GM12878 (cell line): Measurements from ENCODE around the gene DESI1. TPM values are rescaled to one million over a fixed set of nuclear protein-coding genes. Genes with fewer than 3 reads are reported as not detected.

Source experiments
- ATAC-seq: fragments of 200-7000 bp; cut with Tn5 transposase; 3 replicates; pipeline ENCODE4 v1.9.1; 2020; ENCODE audit warnings: mild to moderate bottlenecking, moderate library complexity
- BruUV-seq: library from RNA; stranded (reverse); fragments of 400-500 nt; replicated peaks from 2 replicates; lab custom pipeline; 2021; lab: Mats Ljungman, UMichigan
- CTCF ChIA-PET: fragments of 300-600 bp; sonication (Branson Sonifier 250); formaldehyde crosslinking; extraction: SDS; loops from one replicate; lab custom pipeline; 2021; ENCODE audit warnings: inconsistent platforms; lab: Yijun Ruan, JAX
- POLR2A ChIA-PET: fragments of 350-600 bp; formaldehyde crosslinking; extraction: SDS; loops from one replicate; lab custom pipeline; 2021; ENCODE audit warnings: inconsistent platforms; lab: Charles Lee
- RAD21 ChIA-PET: fragments of 300-600 bp; sonication (Branson Sonifier 250); formaldehyde crosslinking; loops from one replicate; lab custom pipeline; 2023; ENCODE audit warnings: antibody characterized with exemption; ENCODE audit not compliant: unreplicated experiment; lab: Charles Lee
- SMC1A ChIA-PET: fragments of 300-600 bp; sonication (Branson Sonifier 250); formaldehyde crosslinking; loops from one replicate; lab custom pipeline; 2023; ENCODE audit not compliant: unreplicated experiment, uncharacterized antibody; lab: Charles Lee
- DNase-seq: peaks from one replicate; pipeline ENCODE4 v3.0.0-alpha.2; 2011; ENCODE audit warnings: low read depth, low spot score
- FAIRE-seq: peaks from 3 replicates; lab custom pipeline; 2011; peaks lifted over from hg19 to GRCh38; lab: Jason Lieb, UNC
- H2AFZ ChIP-seq: 2 replicates; pipeline ENCODE4 v1.6.0; 2011; ENCODE audit warnings: low read depth, low read length, control low read depth; ENCODE audit not compliant: control insufficient read depth
- H3K27ac ChIP-seq: 2 replicates; pipeline ENCODE4 v1.5.1; 2011; ENCODE audit warnings: control low read depth; ENCODE audit not compliant: control insufficient read depth, insufficient read depth
- H3K27me3 ChIP-seq, 2 experiments: replicated peaks in 1 of 2; 2 replicates each; pipeline versions ENCODE4 v1.6.0 to v1.6.1; 2011; ENCODE audit warnings: low read length in 1 of 2; ENCODE audit not compliant: control insufficient read depth in 2 of 2, insufficient read depth in 2 of 2
- H3K36me3 ChIP-seq, 2 experiments: 2 replicates each; pipeline ENCODE4 v1.5.1; 2011; ENCODE audit warnings: low read length in 1 of 2; ENCODE audit not compliant: control insufficient read depth in 2 of 2, insufficient read depth in 2 of 2
- H3K4me1 ChIP-seq: 2 replicates; pipeline ENCODE4 v1.6.1; 2011; ENCODE audit warnings: mild to moderate bottlenecking, low read length, moderate library complexity, mixed read lengths; ENCODE audit not compliant: control insufficient read depth, insufficient read depth
- H3K4me2 ChIP-seq: 2 replicates; pipeline ENCODE4 v1.6.0; 2011; ENCODE audit warnings: control low read depth; ENCODE audit not compliant: control insufficient read depth, insufficient read depth
- H3K4me3 ChIP-seq: fragments of 200-600 bp; sonication (generic); 2 replicates; pipeline ENCODE4 v1.5.1; 2016
- H3K79me2 ChIP-seq: 2 replicates; pipeline ENCODE4 v1.6.0; 2011; ENCODE audit warnings: low read length; ENCODE audit not compliant: control insufficient read depth, insufficient read depth
- H3K9ac ChIP-seq: 2 replicates; pipeline ENCODE4 v1.8.0; 2011; ENCODE audit warnings: low read length, control low read depth, mixed read lengths; ENCODE audit not compliant: control insufficient read depth, insufficient read depth
- H3K9me3 ChIP-seq: replicated peaks from 3 replicates; pipeline ENCODE4 v1.5.1; 2011; ENCODE audit warnings: mild to moderate bottlenecking, low read length; ENCODE audit not compliant: control insufficient read depth, insufficient read depth
- H4K20me1 ChIP-seq: 2 replicates; pipeline ENCODE4 v1.6.0; 2011; ENCODE audit not compliant: control insufficient read depth, insufficient read depth
- BCL3 ChIP-seq: IDR thresholded peaks from 2 replicates; pipeline ENCODE4 v1.6.1; 2011; ENCODE audit warnings: borderline replicate concordance, low read depth, mild to moderate bottlenecking, moderate library complexity, low read length; ENCODE audit not compliant: insufficient read depth, poor library complexity, severe bottlenecking
- CBFB ChIP-seq: IDR thresholded peaks from 2 replicates; pipeline ENCODE4 v1.6.1; 2016; ENCODE audit warnings: antibody characterized with exemption, low read depth
- CBX5 ChIP-seq: sonication (generic); IDR thresholded peaks from 2 replicates; pipeline ENCODE4 v1.6.1; 2016; ENCODE audit warnings: low read depth, moderate library complexity, mild to moderate bottlenecking, inconsistent platforms
- CHD1 ChIP-seq: IDR thresholded peaks from 2 replicates; pipeline ENCODE4 v1.6.1; 2012; ENCODE audit warnings: low read depth, low read length, improper control_type of control experiment
- CHD4 ChIP-seq: fragments of 200-600 bp; sonication (generic); IDR thresholded peaks from 2 replicates; pipeline ENCODE4 v1.6.1; 2016; ENCODE audit warnings: mild to moderate bottlenecking
- DPF2 ChIP-seq: fragments of 450-650 bp; IDR thresholded peaks from 2 replicates; pipeline ENCODE4 v1.6.1; 2017; ENCODE audit warnings: mild to moderate bottlenecking
- HCFC1 ChIP-seq: fragments of 150-350 bp; IDR thresholded peaks from 2 replicates; pipeline ENCODE4 v1.6.1; 2014; ENCODE audit warnings: low read length
- IKZF1 ChIP-seq: fragments of 450-650 bp; conservative IDR thresholded peaks from 2 replicates; pipeline ENCODE4 v1.6.1; 2017; ENCODE audit warnings: antibody characterized with exemption, mild to moderate bottlenecking
- MXI1 ChIP-seq: fragments of 150-350 bp; IDR thresholded peaks from 2 replicates; pipeline ENCODE4 v1.6.1; 2011; ENCODE audit warnings: low read depth, mild to moderate bottlenecking, inconsistent platforms, low read length, improper control_type of control experiment
- SMARCA5 ChIP-seq: fragments of 450-650 bp; IDR thresholded peaks from 2 replicates; pipeline ENCODE4 v1.6.1; 2017; ENCODE audit warnings: mild to moderate bottlenecking
- SPI1 ChIP-seq: IDR thresholded peaks from 2 replicates; pipeline ENCODE4 v1.6.1; 2011; ENCODE audit warnings: low read depth, mild to moderate bottlenecking, low read length, moderate library complexity, borderline replicate concordance; ENCODE audit not compliant: insufficient read depth
- TAF1 ChIP-seq: IDR thresholded peaks from 2 replicates; pipeline ENCODE4 v1.6.1; 2011; ENCODE audit warnings: mild to moderate bottlenecking, low read depth, low read length, borderline replicate concordance
- TARDBP ChIP-seq: IDR thresholded peaks from 2 replicates; pipeline ENCODE4 v1.6.1; 2016; ENCODE audit warnings: borderline replicate concordance
- TCF3 ChIP-seq: IDR thresholded peaks from 2 replicates; pipeline ENCODE4 v1.6.1; 2012; ENCODE audit warnings: low read depth, mild to moderate bottlenecking, low read length, borderline replicate concordance; ENCODE audit not compliant: insufficient read depth
- TCF7 ChIP-seq: IDR thresholded peaks from 2 replicates; pipeline ENCODE4 v1.6.1; 2014; ENCODE audit warnings: antibody characterized with exemption, borderline replicate concordance
- WGBS: methylation state at CpG from one replicate; pipeline ENCODE4 v1.1.6; 2016; ENCODE audit warnings: low lambda C conversion rate; ENCODE audit not compliant: insufficient replicate concordance, insufficient coverage; ENCODE audit errors: missing lambda C conversion rate; 5-methylcytosine and 5-hydroxymethylcytosine counted together
- in situ Hi-C: fragments of 300-500 bp; cut with MboI; formaldehyde crosslinking; loops from 9 replicates; pipeline ENCODE4 v1.14.3; 2018; ENCODE audit warnings: mixed read lengths
- intact Hi-C: fragments of 100-400 bp; cut with micrococcal nuclease; formaldehyde crosslinking; loops from one replicate; pipeline ENCODE4 v1.14.2; 2022; ENCODE audit not compliant: unreplicated experiment
- polyA plus RNA-seq, 11 experiments: library from polyadenylated mRNA; depleted of rRNA in 4 of 11; unstranded in 6 of 11; stranded (reverse) in 5 of 11; fragments of >200 nt; fragmentation: Nextera tagmentation in 4 of 11; fragmentation: Illumina TruSeq in 1 of 11; extraction: Ambion mirVana in 4 of 11; extraction: Trizol in 1 of 11; gene quantifications; 1 replicate in 1 of 11; 2 replicates in 10 of 11; pipeline versions ENCODE4 v1.2.1 to v1.2.3, GENCODE V29; 2011 to 2016; ENCODE audit warnings: inconsistent platforms in 2 of 11, missing spikeins in 2 of 11, low read depth in 1 of 11
- total RNA-seq, 4 experiments: library from RNA; depleted of rRNA in 3 of 4; stranded (reverse); fragments of >200 nt in 3 of 4; fragmentation: Illumina TruSeq in 1 of 4; extraction: Trizol in 1 of 4; gene quantifications; 2 replicates each; pipeline versions ENCODE4 v1.2.1 to v1.2.3, GENCODE V29; 2013 to 2021
- TF ChIP-seq, protein P1 (sequence below): fragments of 450-650 bp; IDR thresholded peaks from 2 replicates; pipeline ENCODE4 v1.6.1; 2017; ENCODE audit warnings: borderline replicate concordance
- TF ChIP-seq, protein P2 (sequence below): fragments of 450-650 bp; IDR thresholded peaks from 2 replicates; pipeline ENCODE4 v1.6.1; 2017; ENCODE audit warnings: antibody characterized with exemption, mild to moderate bottlenecking, moderate library complexity

Gene DESI1
- total and polyA plus RNA-seq, 10 of the 15 experiments (the other 5 are each of a cell fraction or from before 2014, with no cell fraction given) = 8.0 to 76.8 (median 40.6) TPM

DNA sequence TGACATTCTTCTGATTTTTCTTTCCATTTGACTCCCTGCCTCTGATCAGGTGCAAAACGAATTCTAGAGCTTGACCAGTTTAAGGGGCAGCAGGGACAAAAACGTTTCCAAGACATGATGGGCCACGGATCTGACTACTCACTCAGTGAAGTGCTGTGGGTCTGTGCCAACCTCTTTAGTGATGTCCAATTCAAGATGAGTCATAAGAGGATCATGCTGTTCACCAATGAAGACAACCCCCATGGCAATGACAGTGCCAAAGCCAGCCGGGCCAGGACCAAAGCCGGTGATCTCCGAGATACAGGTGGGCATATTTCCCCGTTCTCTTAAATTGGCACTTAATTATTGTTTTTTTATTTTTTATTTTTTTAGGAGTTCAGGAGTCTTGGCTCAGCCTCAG lies 15.6 kb upstream of the DESI1 start:
- Histone ChIP-seq H3K4me3 (no peak overlapping the region), H3K27me3 (no peaks in the 10 kb centered on the region), H4K20me1 (no peaks in the 10 kb centered on the region; the same call in 1 of the 2 replicates), H3K79me2 (no peaks in the 10 kb centered on the region), H2AFZ (no peak overlapping the region), H3K36me3 (peaks cover 18 to 29% of the 10 kb centered on the region in 2 experiments), H3K9me3 (no peaks in the 10 kb centered on the region), H3K4me1 (no peaks in the 10 kb centered on the region), H3K9ac (no peak overlapping the region), H3K27ac (no peak overlapping the region), H3K4me2 (no peak overlapping the region)
- ATAC-seq (no peak), FAIRE-seq (no peak), DNase-seq (no peak)
- in situ Hi-C loops = no loop called here
- 87% methylated on average over 7 of the region's 7 CpGs for WGBS
- ChIA-PET CTCF (interaction anchor here (1.0 kb wide), 1 partner anchor 30 kb away, joined by 4 read pairs; no protein-coding TSS in a partner anchor), SMC1A (interaction anchor here (1.0 kb wide), 1 partner anchor 23 kb away, joined by 3 read pairs; no protein-coding TSS in a partner anchor), POLR2A (no interaction called here), RAD21 (no interaction called here)
- BruUV-seq = no TSS peak
- intact Hi-C loops = no loop called here
- no peak for TF ChIP-seq CBFB
- no peak for TF ChIP-seq DPF2
- no peak for TF ChIP-seq CHD4
- TF ChIP-seq TCF3 = no peak
- no peak for TF ChIP-seq HCFC1
- no peak for TF ChIP-seq BCL3
- no peak for TF ChIP-seq TARDBP
- no peak for TF ChIP-seq MXI1
- no peak for TF ChIP-seq TCF7
- no peak for TF ChIP-seq TAF1
- no peak for TF ChIP-seq SPI1
- no peak for TF ChIP-seq CBX5
- no peak for TF ChIP-seq CHD1
- TF ChIP-seq IKZF1 = no peak
- no peak for TF ChIP-seq SMARCA5
- TF ChIP-seq, protein P1, sequence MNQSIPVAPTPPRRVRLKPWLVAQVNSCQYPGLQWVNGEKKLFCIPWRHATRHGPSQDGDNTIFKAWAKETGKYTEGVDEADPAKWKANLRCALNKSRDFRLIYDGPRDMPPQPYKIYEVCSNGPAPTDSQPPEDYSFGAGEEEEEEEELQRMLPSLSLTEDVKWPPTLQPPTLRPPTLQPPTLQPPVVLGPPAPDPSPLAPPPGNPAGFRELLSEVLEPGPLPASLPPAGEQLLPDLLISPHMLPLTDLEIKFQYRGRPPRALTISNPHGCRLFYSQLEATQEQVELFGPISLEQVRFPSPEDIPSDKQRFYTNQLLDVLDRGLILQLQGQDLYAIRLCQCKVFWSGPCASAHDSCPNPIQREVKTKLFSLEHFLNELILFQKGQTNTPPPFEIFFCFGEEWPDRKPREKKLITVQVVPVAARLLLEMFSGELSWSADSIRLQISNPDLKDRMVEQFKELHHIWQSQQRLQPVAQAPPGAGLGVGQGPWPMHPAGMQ = no peak
- TF ChIP-seq, protein P2, sequence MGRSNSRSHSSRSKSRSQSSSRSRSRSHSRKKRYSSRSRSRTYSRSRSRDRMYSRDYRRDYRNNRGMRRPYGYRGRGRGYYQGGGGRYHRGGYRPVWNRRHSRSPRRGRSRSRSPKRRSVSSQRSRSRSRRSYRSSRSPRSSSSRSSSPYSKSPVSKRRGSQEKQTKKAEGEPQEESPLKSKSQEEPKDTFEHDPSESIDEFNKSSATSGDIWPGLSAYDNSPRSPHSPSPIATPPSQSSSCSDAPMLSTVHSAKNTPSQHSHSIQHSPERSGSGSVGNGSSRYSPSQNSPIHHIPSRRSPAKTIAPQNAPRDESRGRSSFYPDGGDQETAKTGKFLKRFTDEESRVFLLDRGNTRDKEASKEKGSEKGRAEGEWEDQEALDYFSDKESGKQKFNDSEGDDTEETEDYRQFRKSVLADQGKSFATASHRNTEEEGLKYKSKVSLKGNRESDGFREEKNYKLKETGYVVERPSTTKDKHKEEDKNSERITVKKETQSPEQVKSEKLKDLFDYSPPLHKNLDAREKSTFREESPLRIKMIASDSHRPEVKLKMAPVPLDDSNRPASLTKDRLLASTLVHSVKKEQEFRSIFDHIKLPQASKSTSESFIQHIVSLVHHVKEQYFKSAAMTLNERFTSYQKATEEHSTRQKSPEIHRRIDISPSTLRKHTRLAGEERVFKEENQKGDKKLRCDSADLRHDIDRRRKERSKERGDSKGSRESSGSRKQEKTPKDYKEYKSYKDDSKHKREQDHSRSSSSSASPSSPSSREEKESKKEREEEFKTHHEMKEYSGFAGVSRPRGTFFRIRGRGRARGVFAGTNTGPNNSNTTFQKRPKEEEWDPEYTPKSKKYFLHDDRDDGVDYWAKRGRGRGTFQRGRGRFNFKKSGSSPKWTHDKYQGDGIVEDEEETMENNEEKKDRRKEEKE = no peak
